ENCODE data around the gene TCERG1L.

Gene TCERG1L

GRCh38 chr10:131049016-131049415 is 262.5 kb downstream of the TCERG1L start:
- no peak for DNase-seq

GRCh38 chr10:131048606-131049005 is 262.9 kb downstream of the TCERG1L start:
- no peak for DNase-seq

GRCh38 chr10:131047501-131047900 is 264.0 kb downstream of the TCERG1L start:
- no peak for DNase-seq

GRCh38 chr10:131046194-131046593 is 265.3 kb downstream of the TCERG1L start:
- no peak for DNase-seq

- DNase-seq: no peak
These were observed 267.0 kb downstream of the TCERG1L start for GRCh38 chr10:131044379-131045111.

- DNase-seq: no peak
These were observed 268.4 kb downstream of the TCERG1L start for GRCh38 chr10:131043039-131043691.
